ENCODE measurements around the gene PLEKHJ1.

PLEKHJ1 gene

DNA sequence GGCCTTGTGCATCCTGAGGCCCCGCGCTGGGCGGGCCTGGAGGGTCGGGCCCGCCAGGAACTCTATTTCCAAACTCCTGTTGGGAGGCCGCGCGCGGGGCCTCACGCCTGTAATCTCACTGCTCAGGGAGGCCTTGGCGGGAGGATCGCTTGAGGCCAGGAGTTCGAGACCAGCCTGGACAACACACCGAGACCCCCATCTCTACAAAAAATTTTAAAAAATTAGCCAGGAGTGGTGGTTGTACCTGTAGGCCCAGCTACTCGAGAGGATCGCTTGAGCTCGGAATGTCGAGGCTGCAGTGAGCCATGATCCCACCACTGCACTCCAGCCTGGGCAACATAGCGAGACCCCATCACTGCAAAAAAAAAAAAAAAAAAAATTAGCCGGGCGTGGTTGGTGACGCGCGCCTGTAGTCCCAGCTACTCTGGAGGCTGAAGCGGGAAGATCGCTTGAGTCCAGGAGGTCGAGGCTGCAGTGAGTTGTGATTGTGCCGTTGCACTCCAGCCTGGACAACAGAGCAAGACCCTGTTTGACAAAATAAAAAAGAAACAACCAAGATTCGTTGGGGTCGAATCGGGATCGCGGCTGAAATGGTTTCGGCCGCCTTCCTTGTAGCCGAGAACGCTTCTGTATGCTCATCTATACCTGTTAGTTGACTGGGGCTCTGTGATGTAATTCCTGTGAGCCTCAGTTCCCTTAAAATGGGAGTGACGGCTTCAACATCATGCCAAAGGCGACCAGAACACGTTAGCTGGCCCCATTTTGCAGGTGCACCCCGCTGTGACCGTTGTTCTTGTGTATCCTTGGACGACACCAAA lies 1.1 kb upstream of the PLEKHJ1 start:
- DNase-seq, result peak in 1 of 51 donors; percentile 32

DNA sequence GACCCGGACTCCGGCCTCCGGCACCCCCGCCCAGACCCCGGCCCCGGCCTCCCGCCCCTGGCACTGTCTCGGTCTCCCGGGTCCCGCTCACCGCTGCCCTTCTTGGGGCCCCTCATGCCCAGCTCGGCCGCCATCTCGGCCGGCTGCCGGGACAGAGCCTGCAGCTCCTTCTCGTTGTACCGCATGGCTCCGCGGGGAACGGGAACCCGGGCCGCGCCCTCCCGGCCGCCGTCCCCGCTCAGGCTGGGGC lies 140 bp downstream of the PLEKHJ1 start:
- no peak for DNase-seq

- peak in 2 of 51 donors; percentile 4 to 47 for DNase-seq
These were observed 607 bp downstream of the PLEKHJ1 start for GRCh38 chr19:2235381-2236063.

- DNase-seq, result no peak
These were observed 1.1 kb downstream of the PLEKHJ1 start for GRCh38 chr19:2234996-2235380.

DNA sequence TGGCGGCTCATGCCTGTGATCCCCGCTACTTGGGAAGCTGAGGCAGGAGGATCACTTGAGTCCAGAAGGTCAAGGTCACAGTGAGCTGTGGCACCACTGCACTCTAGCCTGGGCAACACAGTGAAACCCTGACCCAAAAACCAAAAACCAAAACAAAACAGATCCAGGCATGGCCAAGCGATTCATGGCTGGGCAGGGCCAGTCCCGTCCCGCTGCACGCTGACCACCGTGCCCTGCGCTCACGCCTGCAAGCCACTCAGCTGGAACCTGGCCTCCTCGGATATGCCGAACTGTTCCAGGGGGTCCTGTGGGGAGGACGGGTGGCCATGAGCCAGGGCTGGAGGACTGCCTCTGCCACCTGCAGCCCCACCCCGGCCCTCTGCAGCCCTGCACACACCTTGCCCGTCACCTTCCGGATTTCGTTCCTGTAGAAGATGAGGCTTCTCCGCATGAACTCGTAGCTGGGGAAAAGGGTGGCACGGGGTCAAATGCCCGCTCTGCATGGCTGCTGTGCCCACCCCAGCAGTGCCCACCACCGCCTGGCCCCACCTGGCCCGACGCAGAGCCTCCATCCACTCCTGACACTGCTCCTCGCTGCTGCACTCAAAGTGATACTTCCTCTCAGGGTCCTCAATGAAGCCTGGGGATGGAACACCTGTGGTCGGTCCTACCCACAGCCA lies 2.4 kb downstream of the PLEKHJ1 start:
- no peak for DNase-seq

GRCh38 chr19:2232286-2233151 lies 3.6 kb downstream of the PLEKHJ1 start:
- no peak for DNase-seq

DNA sequence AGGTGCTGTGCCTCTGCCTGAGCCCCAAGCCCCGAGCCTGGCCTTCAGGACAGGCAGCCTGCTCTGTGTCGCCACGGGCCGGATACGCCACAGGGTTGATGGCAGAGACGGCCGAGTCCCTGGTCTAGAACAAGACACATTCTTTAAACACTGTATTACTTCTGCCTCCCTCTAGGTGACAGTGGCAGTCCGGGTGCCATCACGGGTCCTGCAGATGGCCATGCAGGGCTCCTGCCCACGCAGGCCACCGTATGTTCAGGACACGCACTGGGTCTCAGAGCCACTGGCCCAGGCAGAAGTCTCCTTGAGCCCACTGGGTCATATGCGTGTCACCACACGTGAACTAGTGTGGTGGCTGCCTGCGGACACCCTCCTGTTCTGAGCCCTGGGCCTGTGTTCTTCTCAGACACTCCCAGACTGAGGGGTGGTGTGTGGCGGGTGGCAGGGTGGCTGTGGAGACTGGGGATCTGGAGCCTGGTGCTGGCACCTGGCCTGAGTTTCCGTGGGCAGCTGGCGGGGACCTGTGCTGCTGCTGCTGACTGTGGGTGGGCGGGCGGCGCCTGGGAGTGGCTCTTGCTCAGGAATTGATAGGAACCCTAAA lies 4.4 kb downstream of the PLEKHJ1 start:
- peak in 1 of 51 donors; percentile 42 for DNase-seq

DNA sequence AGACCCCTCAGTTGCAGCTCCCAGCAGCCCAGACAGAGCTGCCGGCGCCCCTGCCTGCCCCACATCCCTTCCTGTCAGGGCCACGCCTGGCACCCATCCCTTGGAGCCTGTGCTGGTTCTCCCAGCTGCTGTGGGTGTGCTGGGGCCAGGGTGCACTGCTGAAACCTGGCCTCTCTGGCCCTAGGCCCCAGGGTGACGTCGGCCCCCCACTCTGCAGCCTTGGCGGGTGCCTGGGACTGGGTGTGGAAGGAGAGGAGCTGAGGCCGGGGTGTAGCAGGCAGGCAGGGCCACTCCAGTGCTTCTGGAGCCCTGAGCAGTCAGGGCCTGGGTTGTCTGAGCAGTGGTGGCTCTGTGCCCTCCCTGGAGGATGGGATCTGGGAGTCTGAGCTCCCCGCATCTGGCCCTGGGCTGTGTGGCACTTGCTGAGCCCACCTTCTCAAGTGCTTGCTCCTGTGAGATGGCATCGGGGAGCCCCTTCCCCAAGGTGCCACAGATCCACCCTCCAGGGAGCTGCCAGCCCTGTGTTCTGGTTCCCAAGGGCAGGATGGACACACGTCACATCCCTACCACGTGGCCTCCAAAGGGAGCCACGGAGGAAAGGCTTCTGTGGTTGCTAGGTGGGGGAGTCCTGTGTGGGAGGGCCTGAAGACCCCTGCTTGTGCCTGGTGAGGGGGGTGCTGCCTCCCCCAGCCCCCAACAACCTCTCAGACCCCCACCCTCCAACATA lies 5.2 kb downstream of the PLEKHJ1 start:
- no peak for DNase-seq

DNA sequence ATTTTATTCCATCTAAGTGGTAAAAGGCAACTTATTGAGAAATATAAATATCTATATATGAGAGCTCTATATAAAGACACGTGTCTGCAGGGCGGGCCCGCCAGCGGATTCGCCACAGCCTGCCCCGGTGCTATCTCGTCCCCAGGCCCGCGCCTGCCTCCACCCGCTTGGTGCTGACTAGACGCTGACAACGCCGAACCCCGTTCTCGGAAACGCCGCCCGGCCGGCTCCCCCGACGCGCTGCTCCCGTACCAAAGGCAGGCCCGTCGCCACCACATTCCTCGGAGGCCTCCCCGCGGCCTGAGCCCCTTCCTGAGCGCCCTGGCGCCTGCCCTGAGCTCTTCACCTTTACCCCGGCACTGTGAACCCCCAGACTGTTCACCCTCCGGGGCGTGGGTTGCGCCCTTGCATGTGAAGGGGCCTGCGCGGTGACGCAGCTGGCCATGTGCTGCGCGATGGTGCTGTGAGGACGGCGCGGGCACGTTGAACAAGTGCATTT lies 6.0 kb downstream of the PLEKHJ1 start:
- DNase-seq, result no peak

- no peak for DNase-seq
These were observed 6.8 kb downstream of the PLEKHJ1 start for GRCh38 chr19:2229103-2230032.

- peak in 1 of 51 donors; percentile 10 for DNase-seq
These were observed 7.7 kb downstream of the PLEKHJ1 start for GRCh38 chr19:2228157-2229030.

- DNase-seq, result peak in 8 of 51 donors; percentile 6 to 29 (median 13)
These were observed 8.5 kb downstream of the PLEKHJ1 start for GRCh38 chr19:2227415-2228156.

GRCh38 chr19:2226840-2227360 lies 9.2 kb downstream of the PLEKHJ1 start:
- DNase-seq, result no peak

- no peak for DNase-seq
These were observed 9.9 kb downstream of the PLEKHJ1 start for GRCh38 chr19:2226051-2226839.

DNA sequence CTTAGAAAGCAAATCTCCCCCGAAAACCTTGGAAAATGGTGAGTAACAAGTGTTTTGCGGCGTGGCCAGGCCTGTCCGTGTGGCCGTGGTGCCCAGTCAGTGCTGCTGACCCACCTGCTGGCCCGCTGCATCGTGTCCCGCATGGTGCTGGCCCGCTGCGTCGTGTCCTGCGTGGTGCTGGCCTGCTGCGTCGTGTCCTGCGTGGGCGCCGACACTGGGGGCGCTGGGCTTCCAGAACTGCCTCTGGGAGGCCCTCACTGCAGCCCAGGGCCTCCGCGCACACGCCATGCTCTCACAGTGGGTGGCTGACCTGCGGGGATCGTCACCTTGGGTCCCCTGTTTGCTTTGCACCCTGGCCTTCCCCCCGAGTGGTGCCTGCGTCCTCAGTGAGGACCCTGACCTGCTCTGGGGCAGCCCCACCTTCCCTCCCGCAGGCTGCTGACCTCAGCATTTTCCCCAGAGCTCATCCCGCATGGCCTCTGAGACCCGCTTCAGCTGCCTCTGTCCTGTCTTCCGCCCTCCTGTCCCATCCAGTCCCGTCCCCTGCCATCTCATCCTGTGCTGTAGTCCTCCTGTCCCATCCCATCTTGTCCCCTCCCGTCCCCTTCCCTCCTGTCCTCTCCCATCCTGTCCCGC lies 10.6 kb downstream of the PLEKHJ1 start:
- DNase-seq, result no peak
